ENCODE measurements around the gene SKAP1. TPM values are rescaled to one million over a fixed set of nuclear protein-coding genes. Genes with fewer than 3 reads are reported as not detected.

Gene SKAP1
- total and polyA plus RNA-seq, 2 donors from 2014 or later = 34.8 to 42.6 TPM

- Histone ChIP-seq H3K27ac (ENCODE audit: low read depth in 2 of 2, low read length in 2 of 2) (no peak overlapping the region), H3K27me3 (ENCODE audit: control insufficient read depth, insufficient read depth, low read length) (no peaks in the 10 kb centered on the region), H3K4me1 (ENCODE audit: control insufficient read depth in 2 of 3, insufficient read depth in 2 of 3, low read depth in 1 of 3, low read length in 3 of 3) (peaks cover 0 to 10% (median 6%) of the 10 kb centered on the region in 3 donors), H3K9ac (ENCODE audit: low read length in 3 of 3) (no peak overlapping the region), H3K36me3 (ENCODE audit: control insufficient read depth in 2 of 3, insufficient read depth in 3 of 3, low read length in 3 of 3) (no peaks in the 10 kb centered on the region), H3K4me3 (ENCODE audit: low read length in 3 of 3) (no peak overlapping the region), H3K9me3 (ENCODE audit: control insufficient read depth in 2 of 3, insufficient read depth in 1 of 3, low read length in 3 of 3) (no peaks in the 10 kb centered on the region)
- intact Hi-C loops (cut with DNase I) = no loop called here
- DNase-seq (no peak), FAIRE-seq (no peak)
- TF ChIP-seq CTCF (IDR thresholded peaks at IDR 0.05; ENCODE audit: borderline replicate concordance, extremely low read depth, insufficient read depth) = no peak
These were observed 325.6 kb downstream of the SKAP1 start for GRCh38 chr17:48104440-48104839.

- H3K9me3 ChIP-seq (ENCODE audit: control insufficient read depth in 2 of 3, insufficient read depth in 1 of 3, low read length in 3 of 3) = no peaks in the 10 kb centered on the region
- no peak for DNase-seq
- no peak for FAIRE-seq
- peaks cover 0 to 5% (median 0%) of the 10 kb centered on the region in 3 donors for H3K4me1 ChIP-seq (ENCODE audit: control insufficient read depth in 2 of 3, insufficient read depth in 2 of 3, low read depth in 1 of 3, low read length in 3 of 3)
- H3K36me3 ChIP-seq (ENCODE audit: control insufficient read depth in 2 of 3, insufficient read depth in 3 of 3, low read length in 3 of 3) = no peaks in the 10 kb centered on the region
- H3K4me3 ChIP-seq (ENCODE audit: low read length in 3 of 3) = no peak overlapping the region
- no peaks in the 10 kb centered on the region for H3K27me3 ChIP-seq (ENCODE audit: control insufficient read depth, insufficient read depth, low read length)
- H3K9ac ChIP-seq (ENCODE audit: low read length in 3 of 3) = no peak overlapping the region
- intact Hi-C loops (cut with DNase I) = no loop called here
- H3K27ac ChIP-seq (ENCODE audit: low read depth in 2 of 2, low read length in 2 of 2) = no peak overlapping the region
- TF ChIP-seq CTCF (IDR thresholded peaks at IDR 0.05; ENCODE audit: borderline replicate concordance, extremely low read depth, insufficient read depth) = no peak
These were observed 327.0 kb downstream of the SKAP1 start for GRCh38 chr17:48102798-48103715.

- Histone ChIP-seq H3K4me1 (ENCODE audit: control insufficient read depth in 2 of 3, insufficient read depth in 2 of 3, low read depth in 1 of 3, low read length in 3 of 3) (peaks cover 0 to 4% (median 0%) of the 10 kb centered on the region in 3 donors), H3K4me3 (ENCODE audit: low read length in 3 of 3) (no peak overlapping the region), H3K9ac (ENCODE audit: low read length in 3 of 3) (no peak overlapping the region), H3K36me3 (ENCODE audit: control insufficient read depth in 2 of 3, insufficient read depth in 3 of 3, low read length in 3 of 3) (no peaks in the 10 kb centered on the region), H3K27me3 (ENCODE audit: control insufficient read depth, insufficient read depth, low read length) (no peaks in the 10 kb centered on the region), H3K27ac (ENCODE audit: low read depth in 2 of 2, low read length in 2 of 2) (no peak overlapping the region), H3K9me3 (ENCODE audit: control insufficient read depth in 2 of 3, insufficient read depth in 1 of 3, low read length in 3 of 3) (no peaks in the 10 kb centered on the region)
- intact Hi-C loops (cut with DNase I) = no loop called here
- TF ChIP-seq CTCF (IDR thresholded peaks at IDR 0.05; ENCODE audit: borderline replicate concordance, extremely low read depth, insufficient read depth) = no peak
- DNase-seq (no peak), FAIRE-seq (no peak)
These were observed 327.8 kb downstream of the SKAP1 start for GRCh38 chr17:48102043-48102750.

Measured in kidney (tissue), 14 donors.